Measurements from ENCODE around the gene PTPN23. TPM values are rescaled to one million over a fixed set of nuclear protein-coding genes. Genes with fewer than 3 reads are reported as not detected.

PTPN23 gene
- total RNA-seq, 1 donor from 2014 or later = 71.4 TPM

DNA sequence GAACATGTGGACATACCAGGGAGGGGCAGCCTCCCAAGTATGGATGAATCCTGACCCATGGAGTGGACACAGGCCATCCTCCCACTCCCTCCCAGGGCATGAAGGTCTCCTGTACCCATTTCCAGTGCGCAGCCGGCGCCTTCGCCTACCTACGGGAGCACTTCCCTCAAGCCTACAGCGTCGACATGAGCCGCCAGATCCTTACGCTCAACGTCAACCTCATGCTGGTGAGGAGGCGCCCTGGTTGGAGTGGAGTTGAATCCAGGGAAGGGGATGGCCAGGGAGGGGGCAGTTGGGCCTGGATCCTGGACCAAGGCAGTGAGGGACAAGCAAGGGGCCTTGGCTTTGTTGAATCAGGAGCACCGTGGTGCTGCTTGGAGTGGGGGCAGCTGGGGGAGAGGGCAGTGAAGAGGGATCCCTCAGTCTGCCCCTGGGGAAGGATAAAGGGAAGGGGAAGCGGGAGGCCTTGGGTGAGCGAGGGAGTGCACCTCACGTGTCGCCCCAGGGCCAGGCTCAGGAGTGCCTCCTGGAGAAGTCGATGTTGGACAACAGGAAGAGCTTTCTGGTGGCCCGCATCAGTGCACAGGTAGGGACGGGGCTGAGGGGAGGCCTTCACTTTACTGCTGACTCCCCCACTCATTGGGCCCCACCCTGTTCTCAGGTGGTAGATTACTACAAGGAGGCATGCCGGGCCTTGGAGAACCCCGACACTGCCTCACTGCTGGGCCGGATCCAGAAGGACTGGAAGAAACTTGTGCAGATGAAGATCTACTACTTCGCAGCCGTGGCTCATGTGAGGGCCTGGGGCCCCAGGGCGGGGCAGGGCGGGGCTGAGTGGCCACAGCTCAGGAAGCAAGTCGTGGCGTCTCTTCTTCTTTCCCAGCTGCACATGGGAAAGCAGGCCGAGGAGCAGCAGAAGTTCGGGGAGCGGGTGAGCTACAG, 25.3 kb downstream of the PTPN23 start:
- peaks cover 4% of the 10 kb centered on the region for H3K36me3 Mint-ChIP-seq (ENCODE audit: insufficient read depth)
- H3K4me3 Mint-ChIP-seq (ENCODE audit: low read depth) = no peak overlapping the region
- peaks cover 2% of the 10 kb centered on the region for H3K4me1 Mint-ChIP-seq (ENCODE audit: low read depth)
- no peak for DNase-seq (ENCODE audit: low spot score, unreplicated experiment)
- TF ChIP-seq, protein P1, sequence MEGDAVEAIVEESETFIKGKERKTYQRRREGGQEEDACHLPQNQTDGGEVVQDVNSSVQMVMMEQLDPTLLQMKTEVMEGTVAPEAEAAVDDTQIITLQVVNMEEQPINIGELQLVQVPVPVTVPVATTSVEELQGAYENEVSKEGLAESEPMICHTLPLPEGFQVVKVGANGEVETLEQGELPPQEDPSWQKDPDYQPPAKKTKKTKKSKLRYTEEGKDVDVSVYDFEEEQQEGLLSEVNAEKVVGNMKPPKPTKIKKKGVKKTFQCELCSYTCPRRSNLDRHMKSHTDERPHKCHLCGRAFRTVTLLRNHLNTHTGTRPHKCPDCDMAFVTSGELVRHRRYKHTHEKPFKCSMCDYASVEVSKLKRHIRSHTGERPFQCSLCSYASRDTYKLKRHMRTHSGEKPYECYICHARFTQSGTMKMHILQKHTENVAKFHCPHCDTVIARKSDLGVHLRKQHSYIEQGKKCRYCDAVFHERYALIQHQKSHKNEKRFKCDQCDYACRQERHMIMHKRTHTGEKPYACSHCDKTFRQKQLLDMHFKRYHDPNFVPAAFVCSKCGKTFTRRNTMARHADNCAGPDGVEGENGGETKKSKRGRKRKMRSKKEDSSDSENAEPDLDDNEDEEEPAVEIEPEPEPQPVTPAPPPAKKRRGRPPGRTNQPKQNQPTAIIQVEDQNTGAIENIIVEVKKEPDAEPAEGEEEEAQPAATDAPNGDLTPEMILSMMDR (IDR thresholded peaks at IDR 0.05; ENCODE audit: unreplicated experiment) = no peak
- no peak overlapping the region for H3K27ac Mint-ChIP-seq
- H3K9me3 Mint-ChIP-seq (ENCODE audit: low read depth) = no peaks in the 10 kb centered on the region
- no peaks in the 10 kb centered on the region for H3K27me3 Mint-ChIP-seq

DNA sequence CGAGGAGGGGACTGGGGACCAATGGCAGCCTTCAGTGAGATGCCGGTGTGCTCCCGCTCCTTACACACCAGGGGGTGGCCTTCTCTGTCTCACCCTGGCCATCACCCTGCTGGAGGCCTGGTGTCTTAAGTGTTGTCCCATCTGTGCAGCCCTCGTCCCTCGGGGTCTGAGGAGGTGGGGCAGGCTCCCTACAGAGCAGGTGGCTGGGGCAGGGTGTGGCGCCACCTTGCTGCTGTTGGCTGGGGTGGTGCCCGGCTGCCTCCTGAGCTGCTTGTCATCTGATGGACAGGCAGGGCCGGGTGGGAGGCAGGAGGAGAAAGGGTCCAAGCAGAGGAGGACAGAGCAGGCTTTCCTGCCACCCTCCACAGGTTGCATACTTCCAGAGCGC, 25.9 kb downstream of the PTPN23 start:
- H3K9me3 Mint-ChIP-seq (ENCODE audit: low read depth) = no peaks in the 10 kb centered on the region
- H3K4me1 Mint-ChIP-seq (ENCODE audit: low read depth) = no peaks in the 10 kb centered on the region
- no peak for DNase-seq (ENCODE audit: low spot score, unreplicated experiment)
- TF ChIP-seq, protein P1 (IDR thresholded peaks at IDR 0.05; ENCODE audit: unreplicated experiment) = no peak
- H3K36me3 Mint-ChIP-seq (ENCODE audit: insufficient read depth) = peaks cover 6% of the 10 kb centered on the region
- H3K27ac Mint-ChIP-seq = peak overlapping the region; percentile 45
- H3K4me3 Mint-ChIP-seq (ENCODE audit: low read depth) = no peak overlapping the region
- no peaks in the 10 kb centered on the region for H3K27me3 Mint-ChIP-seq

DNA sequence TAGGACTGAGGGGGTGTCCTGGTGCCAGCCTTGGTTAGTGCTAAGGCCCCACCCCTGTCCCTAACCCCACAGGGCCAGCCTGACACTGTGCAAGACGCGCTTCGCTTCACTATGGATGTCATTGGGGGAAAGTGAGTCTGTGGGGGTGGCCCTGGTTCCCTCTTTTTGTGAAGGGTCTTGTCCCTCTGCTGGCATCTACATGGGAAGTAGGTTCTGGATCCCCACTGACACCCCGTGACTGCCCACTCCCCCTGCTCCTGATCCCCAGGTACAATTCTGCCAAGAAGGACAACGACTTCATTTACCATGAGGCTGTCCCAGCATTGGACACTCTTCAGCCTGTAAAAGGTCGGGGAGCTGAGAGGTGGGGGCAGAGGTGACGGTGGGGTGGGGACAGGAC, 26.4 kb downstream of the PTPN23 start:
- Mint-ChIP-seq H3K36me3 (ENCODE audit: insufficient read depth) (peaks cover 6% of the 10 kb centered on the region), H3K27ac (no peak overlapping the region), H3K27me3 (no peaks in the 10 kb centered on the region), H3K9me3 (ENCODE audit: low read depth) (no peaks in the 10 kb centered on the region), H3K4me1 (ENCODE audit: low read depth) (no peaks in the 10 kb centered on the region), H3K4me3 (ENCODE audit: low read depth) (no peak overlapping the region)
- TF ChIP-seq, protein P1 (IDR thresholded peaks at IDR 0.05; ENCODE audit: unreplicated experiment) = no peak
- no peak for DNase-seq (ENCODE audit: low spot score, unreplicated experiment)

DNA sequence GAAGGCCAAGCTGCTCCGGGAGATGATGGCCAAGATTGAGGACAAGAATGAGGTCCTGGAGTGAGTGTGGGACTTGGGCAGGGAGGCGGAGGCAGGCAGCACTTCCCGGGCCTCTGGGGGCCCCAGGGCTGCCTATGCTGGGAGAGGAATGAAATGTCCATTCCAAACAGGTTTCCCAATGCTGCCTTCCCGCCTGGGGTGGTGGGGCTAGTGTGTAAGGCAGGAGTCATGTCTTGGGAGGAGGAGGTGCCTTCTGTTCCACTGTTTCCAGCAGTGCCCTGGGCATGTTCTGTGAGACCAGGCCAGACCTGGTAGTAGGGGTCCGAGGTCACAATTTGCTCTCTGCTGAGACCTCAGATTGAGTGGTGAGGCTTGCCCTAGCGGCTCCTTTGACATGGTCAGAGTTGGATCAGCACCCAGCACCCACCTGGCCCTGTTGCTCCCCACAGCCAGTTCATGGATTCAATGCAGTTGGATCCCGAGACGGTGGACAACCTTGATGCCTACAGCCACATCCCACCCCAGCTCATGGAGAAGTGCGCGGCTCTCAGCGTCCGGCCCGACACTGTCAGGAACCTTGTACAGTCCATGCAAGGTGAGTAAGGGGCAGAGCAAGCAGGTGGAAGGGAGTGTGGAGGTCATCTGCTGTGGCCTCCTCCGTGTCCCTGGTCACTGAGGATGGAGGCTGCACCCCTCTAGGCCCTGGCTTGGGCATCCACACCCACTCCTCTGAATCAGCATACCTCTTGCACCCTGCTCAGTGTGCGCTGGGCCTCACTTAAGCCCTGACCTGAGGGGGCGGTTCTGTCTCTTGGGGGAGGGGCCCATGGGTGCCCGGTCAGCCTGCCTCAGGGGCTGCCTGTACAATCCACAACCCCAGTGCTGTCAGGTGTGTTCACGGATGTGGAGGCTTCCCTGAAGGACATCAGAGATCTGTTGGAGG, 27.3 kb downstream of the PTPN23 start:
- H3K9me3 Mint-ChIP-seq (ENCODE audit: low read depth) = no peaks in the 10 kb centered on the region
- no peaks in the 10 kb centered on the region for H3K27me3 Mint-ChIP-seq
- TF ChIP-seq, protein P1 (IDR thresholded peaks at IDR 0.05; ENCODE audit: unreplicated experiment) = no peak
- H3K4me1 Mint-ChIP-seq (ENCODE audit: low read depth) = no peaks in the 10 kb centered on the region
- H3K27ac Mint-ChIP-seq = no peak overlapping the region
- DNase-seq (ENCODE audit: low spot score, unreplicated experiment) = no peak
- no peak overlapping the region for H3K4me3 Mint-ChIP-seq (ENCODE audit: low read depth)
- H3K36me3 Mint-ChIP-seq (ENCODE audit: insufficient read depth) = peaks cover 9% of the 10 kb centered on the region

DNA sequence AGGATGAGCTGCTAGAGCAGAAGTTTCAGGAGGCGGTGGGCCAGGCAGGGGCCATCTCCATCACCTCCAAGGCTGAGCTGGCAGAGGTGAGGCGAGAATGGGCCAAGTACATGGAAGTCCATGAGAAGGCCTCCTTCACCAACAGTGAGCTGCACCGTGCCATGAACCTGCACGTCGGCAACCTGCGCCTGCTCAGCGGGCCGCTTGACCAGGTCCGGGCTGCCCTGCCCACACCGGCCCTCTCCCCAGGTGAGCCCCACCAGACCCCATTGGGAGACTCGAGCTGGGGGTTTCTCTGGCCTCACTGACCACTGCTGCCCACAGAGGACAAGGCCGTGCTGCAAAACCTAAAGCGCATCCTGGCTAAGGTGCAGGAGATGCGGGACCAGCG, 28.0 kb downstream of the PTPN23 start:
- Mint-ChIP-seq H3K27ac (no peak overlapping the region), H3K36me3 (ENCODE audit: insufficient read depth) (peaks cover 9% of the 10 kb centered on the region), H3K27me3 (no peaks in the 10 kb centered on the region), H3K4me1 (ENCODE audit: low read depth) (no peaks in the 10 kb centered on the region), H3K9me3 (ENCODE audit: low read depth) (no peaks in the 10 kb centered on the region), H3K4me3 (ENCODE audit: low read depth) (no peak overlapping the region)
- TF ChIP-seq, protein P1 (IDR thresholded peaks at IDR 0.05; ENCODE audit: unreplicated experiment) = no peak
- DNase-seq (ENCODE audit: low spot score, unreplicated experiment) = no peak

Data from progenitor cell of endocrine pancreas (in vitro differentiated cells).